ENCODE results near the gene RAP1A.
"Not testable (repeated sequence)": the region's sequence is repeated elsewhere in the genome, so short reads cannot be mapped to it uniquely, and the experiment has no call there.

Gene RAP1A

DNA sequence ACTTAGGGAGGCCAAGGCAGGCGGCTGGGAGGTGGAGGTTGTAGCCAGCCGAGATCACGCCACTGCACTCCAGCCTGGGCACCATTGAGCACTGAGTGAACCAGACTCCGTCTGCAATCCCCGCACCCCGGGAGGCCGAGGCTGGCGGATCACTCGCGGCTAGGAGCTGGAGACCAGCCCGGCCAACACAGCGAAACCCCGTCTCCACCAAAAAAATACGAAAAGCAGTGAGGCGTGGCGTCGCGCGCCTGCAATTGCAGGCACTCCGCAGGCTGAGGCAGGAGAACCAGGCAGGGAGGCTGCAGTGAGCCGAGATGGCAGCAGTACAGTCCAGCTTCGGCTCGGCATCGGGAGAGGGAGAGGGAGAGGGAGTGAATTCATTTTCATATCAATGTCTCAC, 11.1 kb upstream of the RAP1A start:
- H4K20me1 ChIP-seq (ENCODE audit: insufficient read depth, low read length); H3K4me2 ChIP-seq (ENCODE audit: insufficient read depth, low read length); H3K4me1 ChIP-seq (ENCODE audit: insufficient read depth, low read length); H3K9me3 ChIP-seq (ENCODE audit: insufficient read depth, low read length, severe bottlenecking); H3K79me2 ChIP-seq (ENCODE audit: insufficient read depth, low read length); H3K9ac ChIP-seq (ENCODE audit: low read depth, low read length); DNase-seq; H3K27ac ChIP-seq (ENCODE audit: low read length); H3K4me3 ChIP-seq (ENCODE audit: low read depth in 1 of 2, low read length in 2 of 2); H3K36me3 ChIP-seq (ENCODE audit: insufficient read depth, low read length); ATAC-seq (ENCODE audit: insufficient read depth, low read depth); H2AFZ ChIP-seq (ENCODE audit: low read depth, low read length): not testable (repeated sequence)
- peaks cover 11% of the 10 kb centered on the region for H3K27me3 ChIP-seq (ENCODE audit: insufficient read depth, low read length, poor library complexity)

DNA sequence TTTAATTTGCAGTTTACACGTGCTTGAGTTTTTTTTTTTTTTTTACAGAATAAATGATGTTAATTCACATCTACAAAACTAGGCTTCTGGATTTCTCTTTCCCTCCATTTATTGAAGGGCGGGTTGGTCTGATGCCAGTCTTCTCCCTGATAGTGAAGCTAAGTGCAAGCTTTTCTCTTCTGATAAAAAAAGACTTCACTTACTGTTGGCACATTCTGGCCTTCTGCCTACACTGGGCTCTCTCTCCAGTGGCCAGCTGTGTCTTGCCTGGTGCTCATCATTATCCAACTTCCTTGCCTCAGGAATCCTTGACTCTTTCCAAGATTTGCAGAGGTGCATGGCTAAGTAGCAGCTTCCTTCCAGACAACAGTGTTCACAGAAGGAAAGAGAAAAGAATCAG, 7.6 kb upstream of the RAP1A start:
- ATAC-seq (ENCODE audit: insufficient read depth, low read depth), result no peak
- Histone ChIP-seq H3K9me3 (ENCODE audit: insufficient read depth, low read length, severe bottlenecking) (peaks cover 3% of the 10 kb centered on the region), H2AFZ (ENCODE audit: low read depth, low read length) (no peak overlapping the region), H4K20me1 (ENCODE audit: insufficient read depth, low read length) (no peaks in the 10 kb centered on the region), H3K4me1 (ENCODE audit: insufficient read depth, low read length) (no peaks in the 10 kb centered on the region), H3K4me3 (ENCODE audit: low read depth in 1 of 2, low read length in 2 of 2) (no peak overlapping the region), H3K36me3 (ENCODE audit: insufficient read depth, low read length) (no peaks in the 10 kb centered on the region), H3K79me2 (ENCODE audit: insufficient read depth, low read length) (no peaks in the 10 kb centered on the region), H3K27ac (ENCODE audit: low read length) (no peak overlapping the region), H3K4me2 (ENCODE audit: insufficient read depth, low read length) (no peak overlapping the region), H3K9ac (ENCODE audit: low read depth, low read length) (no peak overlapping the region), H3K27me3 (ENCODE audit: insufficient read depth, low read length, poor library complexity) (peaks cover 2% of the 10 kb centered on the region)
- no peak for DNase-seq
- TF ChIP-seq EZH2 (IDR thresholded peaks at IDR 0.05; ENCODE audit: borderline replicate concordance, low read depth, low read length, severe bottlenecking), result no peak
- TF ChIP-seq, protein P1, sequence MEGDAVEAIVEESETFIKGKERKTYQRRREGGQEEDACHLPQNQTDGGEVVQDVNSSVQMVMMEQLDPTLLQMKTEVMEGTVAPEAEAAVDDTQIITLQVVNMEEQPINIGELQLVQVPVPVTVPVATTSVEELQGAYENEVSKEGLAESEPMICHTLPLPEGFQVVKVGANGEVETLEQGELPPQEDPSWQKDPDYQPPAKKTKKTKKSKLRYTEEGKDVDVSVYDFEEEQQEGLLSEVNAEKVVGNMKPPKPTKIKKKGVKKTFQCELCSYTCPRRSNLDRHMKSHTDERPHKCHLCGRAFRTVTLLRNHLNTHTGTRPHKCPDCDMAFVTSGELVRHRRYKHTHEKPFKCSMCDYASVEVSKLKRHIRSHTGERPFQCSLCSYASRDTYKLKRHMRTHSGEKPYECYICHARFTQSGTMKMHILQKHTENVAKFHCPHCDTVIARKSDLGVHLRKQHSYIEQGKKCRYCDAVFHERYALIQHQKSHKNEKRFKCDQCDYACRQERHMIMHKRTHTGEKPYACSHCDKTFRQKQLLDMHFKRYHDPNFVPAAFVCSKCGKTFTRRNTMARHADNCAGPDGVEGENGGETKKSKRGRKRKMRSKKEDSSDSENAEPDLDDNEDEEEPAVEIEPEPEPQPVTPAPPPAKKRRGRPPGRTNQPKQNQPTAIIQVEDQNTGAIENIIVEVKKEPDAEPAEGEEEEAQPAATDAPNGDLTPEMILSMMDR (IDR thresholded peaks at IDR 0.05; ENCODE audit: borderline replicate concordance, extremely low read depth, low read length, poor library complexity, severe bottlenecking), result no peak

DNA sequence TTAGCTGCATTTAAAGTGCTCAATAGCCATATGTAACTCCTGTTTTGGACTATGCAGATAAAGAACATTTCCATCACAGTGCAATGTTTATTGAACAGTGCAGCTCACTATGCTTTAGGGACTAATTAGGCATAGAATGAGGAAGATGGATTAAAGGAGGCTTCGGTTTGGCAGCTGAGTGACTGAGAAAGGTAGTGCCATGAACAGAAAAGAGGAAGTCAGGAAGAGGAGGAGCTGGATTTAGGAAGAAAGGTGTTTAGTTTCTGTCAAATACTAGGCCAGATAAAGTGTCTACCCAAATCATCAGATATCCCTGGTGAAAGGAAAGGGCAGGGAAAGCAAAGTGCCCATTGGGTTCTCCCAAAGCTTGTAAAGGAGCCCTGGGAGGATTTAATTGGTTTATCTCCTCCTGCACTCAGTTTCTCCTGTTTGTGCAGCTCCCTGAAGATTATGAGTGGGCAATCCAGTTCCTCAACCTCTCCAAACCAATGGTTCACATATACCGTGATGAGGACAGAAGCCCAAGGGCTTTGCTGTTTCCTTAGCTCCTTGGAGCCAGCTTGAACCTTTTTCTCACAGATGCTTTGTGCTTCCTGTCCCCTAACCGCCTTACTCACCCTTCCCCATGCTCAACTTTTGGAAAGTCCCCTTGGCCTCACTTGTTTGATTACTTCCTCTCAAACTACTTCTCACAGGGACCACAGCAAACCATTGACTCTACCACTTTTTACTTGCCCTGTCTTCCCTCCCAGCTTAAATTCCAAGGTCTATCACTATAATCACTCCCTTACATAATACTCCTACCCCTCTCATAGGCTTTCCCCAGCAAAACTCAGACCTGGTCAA, 3.5 kb upstream of the RAP1A start:
- no peak overlapping the region for H3K9ac ChIP-seq (ENCODE audit: low read depth, low read length)
- H3K4me1 ChIP-seq (ENCODE audit: insufficient read depth, low read length), result peaks cover 17% of the 10 kb centered on the region
- H3K4me3 ChIP-seq (ENCODE audit: low read depth in 1 of 2, low read length in 2 of 2), result no peak overlapping the region
- no peaks in the 10 kb centered on the region for H3K9me3 ChIP-seq (ENCODE audit: insufficient read depth, low read length, severe bottlenecking)
- no peak overlapping the region for H3K4me2 ChIP-seq (ENCODE audit: insufficient read depth, low read length)
- H2AFZ ChIP-seq (ENCODE audit: low read depth, low read length), result no peak overlapping the region
- peaks cover 7% of the 10 kb centered on the region; the same call in 1 of the 2 replicates for H4K20me1 ChIP-seq (ENCODE audit: insufficient read depth, low read length)
- ATAC-seq (ENCODE audit: insufficient read depth, low read depth) (no peak), DNase-seq (no peak)
- no peaks in the 10 kb centered on the region; the same call in 1 of the 2 replicates for H3K36me3 ChIP-seq (ENCODE audit: insufficient read depth, low read length)
- H3K27me3 ChIP-seq (ENCODE audit: insufficient read depth, low read length, poor library complexity), result peaks cover 2% of the 10 kb centered on the region
- H3K27ac ChIP-seq (ENCODE audit: low read length), result no peak overlapping the region
- peaks cover 17% of the 10 kb centered on the region for H3K79me2 ChIP-seq (ENCODE audit: insufficient read depth, low read length)
- TF ChIP-seq, protein P1 (IDR thresholded peaks at IDR 0.05; ENCODE audit: borderline replicate concordance, extremely low read depth, low read length, poor library complexity, severe bottlenecking), result no peak
- no peak for TF ChIP-seq EZH2 (IDR thresholded peaks at IDR 0.05; ENCODE audit: borderline replicate concordance, low read depth, low read length, severe bottlenecking)

DNA sequence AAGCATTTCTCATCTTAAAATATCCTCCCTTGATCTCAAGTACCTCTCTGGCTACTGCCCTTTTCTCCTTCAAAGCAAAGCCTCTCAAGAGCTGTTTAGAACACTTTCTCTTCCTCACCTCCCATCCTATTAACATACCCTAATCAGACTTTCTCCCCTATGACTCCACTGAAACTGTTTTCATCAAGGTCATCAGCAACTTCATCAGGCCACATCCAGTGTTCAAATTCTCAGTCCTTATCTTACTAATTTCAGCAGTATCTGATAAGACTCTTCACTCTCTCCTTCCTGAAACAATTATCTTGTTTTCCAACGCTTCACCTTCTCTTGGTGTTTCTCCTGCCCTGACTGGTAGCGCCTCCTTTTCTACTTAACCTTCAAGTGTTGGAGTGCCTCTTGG, 1.5 kb upstream of the RAP1A start:
- H3K9me3 ChIP-seq (ENCODE audit: insufficient read depth, low read length, severe bottlenecking), result no peaks in the 10 kb centered on the region
- H3K4me2 ChIP-seq (ENCODE audit: insufficient read depth, low read length), result no peak overlapping the region
- no peak overlapping the region for H3K27ac ChIP-seq (ENCODE audit: low read length)
- peaks cover 36% of the 10 kb centered on the region for H3K79me2 ChIP-seq (ENCODE audit: insufficient read depth, low read length)
- TF ChIP-seq EZH2 (IDR thresholded peaks at IDR 0.05; ENCODE audit: borderline replicate concordance, low read depth, low read length, severe bottlenecking), result no peak
- TF ChIP-seq, protein P1 (IDR thresholded peaks at IDR 0.05; ENCODE audit: borderline replicate concordance, extremely low read depth, low read length, poor library complexity, severe bottlenecking), result no peak
- no peaks in the 10 kb centered on the region; the same call in 1 of the 2 replicates for H3K36me3 ChIP-seq (ENCODE audit: insufficient read depth, low read length)
- peaks cover 12% of the 10 kb centered on the region; the same call in 1 of the 2 replicates for H4K20me1 ChIP-seq (ENCODE audit: insufficient read depth, low read length)
- no peak overlapping the region for H3K4me3 ChIP-seq (ENCODE audit: low read depth in 1 of 2, low read length in 2 of 2)
- peaks cover 30% of the 10 kb centered on the region for H3K4me1 ChIP-seq (ENCODE audit: insufficient read depth, low read length)
- no peaks in the 10 kb centered on the region for H3K27me3 ChIP-seq (ENCODE audit: insufficient read depth, low read length, poor library complexity)
- no peak for DNase-seq
- no peak overlapping the region for H3K9ac ChIP-seq (ENCODE audit: low read depth, low read length)
- H2AFZ ChIP-seq (ENCODE audit: low read depth, low read length), result peak overlapping the region; percentile 53
- no peak for ATAC-seq (ENCODE audit: insufficient read depth, low read depth)

Measured in DND-41 (cell line).